HG03060 (cell line): ENCODE results near the gene GNAO1.
"Not testable (repeated sequence)": the region's sequence is repeated elsewhere in the genome, so short reads cannot be mapped to it uniquely, and the experiment has no call there.

ENCODE experiments used
- ATAC-seq: cut with Tn5 transposase; IDR thresholded peaks from one replicate; pipeline ENCODE4 v1.9.1; 2021; ENCODE audit warnings: low read depth, moderate number of reproducible peaks; ENCODE audit not compliant: unreplicated experiment

GNAO1 gene

GRCh38 chr16:56373003-56373402 is 181.7 kb downstream of the GNAO1 start:
- ATAC-seq = no peak

DNA sequence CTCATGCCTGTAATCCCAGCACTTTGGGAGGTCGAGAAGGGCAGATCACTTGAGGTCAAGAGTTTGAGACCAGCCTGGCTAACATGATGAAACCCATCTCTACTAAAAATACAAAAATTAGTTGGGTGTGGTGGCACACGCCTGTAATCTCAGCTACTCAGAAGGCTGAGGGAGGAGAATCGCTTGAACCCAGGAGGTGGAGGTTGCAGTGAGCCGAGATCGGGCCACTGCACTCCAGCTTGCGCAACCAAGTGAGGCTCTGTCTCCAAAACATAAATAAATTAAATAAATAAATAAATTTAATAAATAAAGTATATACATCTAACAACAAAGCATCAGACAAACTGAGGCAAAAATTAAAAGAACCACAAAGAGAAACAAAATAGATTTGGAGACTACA is 184.5 kb downstream of the GNAO1 start:
- not testable (repeated sequence) for ATAC-seq

- ATAC-seq = not testable (repeated sequence)
These were observed 187.8 kb downstream of the GNAO1 start for GRCh38 chr16:56379044-56379443.

DNA sequence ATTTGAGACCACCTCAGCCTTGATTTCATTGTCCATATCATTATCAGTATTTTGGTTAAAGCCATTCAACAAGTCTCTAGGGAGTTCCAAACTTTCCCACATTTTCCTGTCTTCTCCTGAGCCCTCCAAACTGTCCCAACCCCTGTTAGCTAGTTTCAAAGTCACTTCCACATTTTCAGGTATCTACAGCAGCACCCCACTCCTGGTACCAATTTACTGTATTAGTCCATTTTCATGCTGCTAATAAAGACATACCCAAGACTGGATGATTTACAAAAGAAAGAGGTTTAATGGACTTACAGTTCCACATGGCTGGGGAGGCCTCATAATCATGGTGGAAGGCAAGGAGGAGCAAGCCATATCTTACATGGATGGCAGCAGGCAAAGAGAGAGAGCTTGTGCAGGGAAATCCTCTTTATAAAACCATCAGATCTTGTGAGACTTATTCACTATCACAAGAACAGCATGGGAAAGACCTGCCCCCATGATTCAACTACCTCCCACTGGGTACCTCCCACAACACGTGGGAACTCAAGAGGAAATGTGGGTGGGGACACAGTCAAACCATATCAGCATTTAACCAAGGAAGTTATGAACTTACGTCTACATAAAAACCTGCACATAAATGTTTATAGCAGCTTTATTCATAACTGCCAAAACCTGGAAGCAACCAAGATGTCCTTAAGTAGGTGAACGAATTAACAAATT is 189.6 kb downstream of the GNAO1 start:
- ATAC-seq = not testable (repeated sequence)

- ATAC-seq = no peak
These were observed 191.2 kb downstream of the GNAO1 start for GRCh38 chr16:56382459-56382858.

DNA sequence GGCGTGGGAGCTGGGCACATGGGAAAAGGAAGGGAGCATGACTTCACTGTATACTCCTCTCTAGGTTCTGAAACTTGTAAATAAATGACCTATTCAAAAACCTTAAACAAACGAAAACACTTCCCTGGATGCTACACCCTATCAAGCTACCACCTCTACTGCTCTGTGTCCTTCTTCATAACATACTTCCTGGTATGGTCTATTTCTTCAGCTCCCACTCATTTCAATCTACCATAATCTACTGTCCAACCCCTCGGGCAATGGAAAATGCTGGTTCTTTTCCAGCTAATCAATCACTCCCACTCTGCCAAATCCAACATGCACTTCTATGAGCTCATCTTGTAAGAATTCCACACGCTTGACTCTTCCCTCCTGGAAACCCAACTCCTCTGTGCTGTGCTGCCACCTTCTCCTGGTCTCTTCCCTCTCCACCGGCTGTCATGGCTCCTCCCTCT is 191.6 kb downstream of the GNAO1 start:
- no peak for ATAC-seq

GRCh38 chr16:56384074-56384721 is 192.9 kb downstream of the GNAO1 start:
- no peak for ATAC-seq

DNA sequence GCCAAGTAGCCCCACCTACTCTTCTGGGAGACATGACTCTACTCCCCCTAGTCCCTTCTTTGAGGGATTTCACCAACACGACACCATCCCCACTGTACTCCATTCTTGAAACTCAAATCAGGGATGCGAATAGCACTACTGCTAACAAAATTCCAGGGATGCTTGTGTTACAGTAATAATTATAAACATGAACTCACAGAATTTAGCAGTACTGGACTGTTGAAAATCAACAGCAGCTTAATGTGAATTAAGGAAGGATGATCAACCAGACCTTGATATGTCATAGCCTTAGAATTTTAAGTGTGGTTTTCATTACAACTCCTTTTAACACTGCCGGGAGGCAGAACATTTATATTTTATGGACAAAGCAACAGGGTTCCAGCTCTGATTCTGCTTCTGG is 196.1 kb downstream of the GNAO1 start:
- ATAC-seq = no peak

- no peak for ATAC-seq
These were observed 196.9 kb downstream of the GNAO1 start for GRCh38 chr16:56388209-56388608.

DNA sequence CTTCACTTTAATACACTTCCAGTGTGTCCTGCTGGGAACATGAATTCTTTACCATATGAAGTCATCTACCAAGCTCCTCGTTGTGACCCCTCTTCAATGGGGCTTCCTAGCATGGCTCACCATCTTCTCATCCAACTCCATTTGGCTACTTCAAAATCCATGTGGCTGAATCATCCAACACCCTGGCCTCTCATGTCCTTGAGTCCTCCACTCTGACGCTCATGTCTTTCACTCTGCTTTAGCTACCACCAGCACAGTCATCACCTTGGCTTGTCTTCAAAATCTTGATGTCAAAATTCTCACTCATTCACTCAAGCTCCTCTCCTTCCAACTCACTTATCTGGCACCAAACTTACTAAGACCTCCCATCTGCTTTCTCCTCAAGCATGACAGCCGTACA is 198.3 kb downstream of the GNAO1 start:
- no peak for ATAC-seq

DNA sequence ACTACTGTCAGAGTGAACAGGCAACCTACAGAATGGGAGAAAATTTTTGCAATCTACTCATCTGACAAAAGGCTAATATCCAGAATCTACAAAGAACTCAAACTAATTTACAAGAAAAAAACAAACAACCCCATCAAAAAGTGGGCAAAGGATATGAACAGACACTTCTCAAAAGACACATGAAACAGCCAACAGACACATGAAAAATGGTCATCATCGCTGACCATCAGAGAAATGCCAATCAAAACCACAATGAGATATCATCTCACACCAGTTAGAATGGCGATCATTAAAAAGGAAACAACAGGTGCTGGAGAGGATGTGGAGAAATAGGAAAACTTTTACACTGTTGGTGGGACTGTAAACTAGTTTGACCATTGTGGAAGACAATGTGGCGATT is 205.4 kb downstream of the GNAO1 start:
- ATAC-seq = not testable (repeated sequence)

DNA sequence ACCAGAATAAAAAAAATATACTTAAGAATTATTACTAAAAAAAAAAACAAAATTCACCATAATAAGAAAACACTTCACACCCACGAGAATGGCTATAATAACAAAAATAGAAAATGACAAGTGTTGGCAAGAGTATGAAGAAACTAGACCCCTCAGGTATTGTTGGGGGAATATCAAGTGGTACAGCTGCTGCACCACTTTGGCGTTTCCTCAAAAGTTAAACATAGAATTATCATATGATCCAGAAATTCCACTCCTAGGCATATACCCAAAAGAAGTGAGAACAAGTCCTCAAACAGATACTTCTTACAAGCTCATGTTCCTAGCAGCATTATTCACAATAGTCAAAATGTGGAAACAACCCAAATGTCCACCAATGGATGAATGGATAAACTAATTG is 207.8 kb downstream of the GNAO1 start:
- ATAC-seq = no peak

GRCh38 chr16:56399486-56399885 is 208.2 kb downstream of the GNAO1 start:
- ATAC-seq = no peak

GRCh38 chr16:56400458-56400857 is 209.2 kb downstream of the GNAO1 start:
- ATAC-seq = no peak

GRCh38 chr16:56401482-56401881 is 210.2 kb downstream of the GNAO1 start:
- no peak for ATAC-seq

GRCh38 chr16:56405977-56406672 is 214.8 kb downstream of the GNAO1 start:
- no peak for ATAC-seq
